ENCODE results near the gene ALDH18A1.
A peak's percentile ranks its signal among the peaks of the same experiment; 100 is the strongest.
"Not testable (repeated sequence)": the region's sequence is repeated elsewhere in the genome, so short reads cannot be mapped to it uniquely, and the experiment has no call there.

ALDH18A1 gene

GRCh38 chr10:95656291-95657164 lies at the start of gene ALDH18A1:
Gene ALDH18A1 (minus strand): TSS chr10:95656711. CDS start chr10:95653377, 3,334 bp downstream.
- DNase-seq, result peak; percentile 82

- DNase-seq, result no peak
These were observed 41.9 kb upstream of the ALDH18A1 start for GRCh38 chr10:95698415-95698814.

GRCh38 chr10:95697429-95697828 lies 40.9 kb upstream of the ALDH18A1 start:
- DNase-seq, result no peak

GRCh38 chr10:95694665-95695064 lies 38.2 kb upstream of the ALDH18A1 start:
- DNase-seq, result no peak

GRCh38 chr10:95693668-95694534 lies 37.4 kb upstream of the ALDH18A1 start, which contains the start of gene TCTN3:
Gene TCTN3 (minus strand): TSS chr10:95693927. CDS start chr10:95693899, 28 bp downstream.
- peak; percentile 96 for DNase-seq

- DNase-seq, result peak; percentile 3
These were observed 36.7 kb upstream of the ALDH18A1 start for GRCh38 chr10:95693071-95693667.

GRCh38 chr10:95691281-95691680 lies 34.8 kb upstream of the ALDH18A1 start:
- no peak for DNase-seq

- DNase-seq, result no peak
These were observed 32.1 kb upstream of the ALDH18A1 start for GRCh38 chr10:95688648-95689047.

GRCh38 chr10:95683966-95684365 lies 27.5 kb upstream of the ALDH18A1 start:
- no peak for DNase-seq

GRCh38 chr10:95675403-95676116 lies 19.0 kb upstream of the ALDH18A1 start:
- DNase-seq, result no peak

- no peak for DNase-seq
These were observed 18.1 kb upstream of the ALDH18A1 start for GRCh38 chr10:95674643-95675042.

- not testable (repeated sequence) for DNase-seq
These were observed 16.1 kb upstream of the ALDH18A1 start for GRCh38 chr10:95672641-95673040.

- no peak for DNase-seq
These were observed 8.0 kb upstream of the ALDH18A1 start for GRCh38 chr10:95664543-95664942.

- no peak for DNase-seq
These were observed 7.0 kb upstream of the ALDH18A1 start for GRCh38 chr10:95663496-95663895.

- no peak for DNase-seq
These were observed 5.3 kb upstream of the ALDH18A1 start for GRCh38 chr10:95661818-95662217.

GRCh38 chr10:95660283-95660682 lies 3.8 kb upstream of the ALDH18A1 start:
- no peak for DNase-seq

GRCh38 chr10:95657250-95657649 lies 739 bp upstream of the ALDH18A1 start:
- DNase-seq, result no peak

GRCh38 chr10:95655571-95656290 lies 780 bp downstream of the ALDH18A1 start:
- DNase-seq, result no peak

GRCh38 chr10:95653895-95654294 lies 2.6 kb downstream of the ALDH18A1 start:
- DNase-seq, result no peak

GRCh38 chr10:95651346-95652060 lies 5.0 kb downstream of the ALDH18A1 start:
- no peak for DNase-seq

- DNase-seq, result no peak
These were observed 6.3 kb downstream of the ALDH18A1 start for GRCh38 chr10:95650232-95650631.
